BJ (cell line): ENCODE measurements around the gene COPS8. TPM values are rescaled to one million over a fixed set of nuclear protein-coding genes. Genes with fewer than 3 reads are reported as not detected.
A peak's percentile ranks its signal among the peaks of the same experiment; 100 is the strongest.

Experiments used
- CTCF ChIA-PET: fragments of 350-600 bp; formaldehyde crosslinking; extraction: SDS; loops from one replicate; lab custom pipeline; 2021; ENCODE audit warnings: antibody characterized with exemption, inconsistent platforms; lab: Yijun Ruan, JAX
- POLR2A ChIA-PET: fragments of 300-600 bp; sonication (Branson Sonifier 250); formaldehyde crosslinking; extraction: SDS; loops from one replicate; lab custom pipeline; 2021; ENCODE audit warnings: antibody characterized with exemption; lab: Charles Lee
- DNase-seq: peaks from one replicate; pipeline ENCODE4 v3.0.0-alpha.2; 2011; ENCODE audit warnings: low read depth
- H3K27me3 ChIP-seq: 2 replicates; pipeline ENCODE4 v1.6.0; 2011; ENCODE audit warnings: low read length; ENCODE audit not compliant: control insufficient read depth, insufficient read depth
- H3K36me3 ChIP-seq: 2 replicates; pipeline ENCODE4 v1.5.1; 2011; ENCODE audit warnings: low read length; ENCODE audit not compliant: control insufficient read depth, insufficient read depth
- H3K4me3 ChIP-seq: 2 replicates; pipeline ENCODE4 v1.5.1; 2011; ENCODE audit warnings: low read depth, mild to moderate bottlenecking, control low read depth, low read length
- polyA plus RNA-seq: library from polyadenylated mRNA; depleted of rRNA; stranded (reverse); fragments of >200 nt; gene quantifications from 2 replicates; pipeline ENCODE4 v1.2.3, GENCODE V29; 2011
- TF ChIP-seq, protein P1 (sequence below): IDR thresholded peaks from 2 replicates; pipeline ENCODE4 v1.5.1; 2011; ENCODE audit warnings: low read depth, mild to moderate bottlenecking, control low read depth, inconsistent platforms, low read length, moderate library complexity; ENCODE audit not compliant: insufficient read depth

Gene COPS8
- polyA plus RNA-seq, 1 experiment, result 55.8 TPM

DNA sequence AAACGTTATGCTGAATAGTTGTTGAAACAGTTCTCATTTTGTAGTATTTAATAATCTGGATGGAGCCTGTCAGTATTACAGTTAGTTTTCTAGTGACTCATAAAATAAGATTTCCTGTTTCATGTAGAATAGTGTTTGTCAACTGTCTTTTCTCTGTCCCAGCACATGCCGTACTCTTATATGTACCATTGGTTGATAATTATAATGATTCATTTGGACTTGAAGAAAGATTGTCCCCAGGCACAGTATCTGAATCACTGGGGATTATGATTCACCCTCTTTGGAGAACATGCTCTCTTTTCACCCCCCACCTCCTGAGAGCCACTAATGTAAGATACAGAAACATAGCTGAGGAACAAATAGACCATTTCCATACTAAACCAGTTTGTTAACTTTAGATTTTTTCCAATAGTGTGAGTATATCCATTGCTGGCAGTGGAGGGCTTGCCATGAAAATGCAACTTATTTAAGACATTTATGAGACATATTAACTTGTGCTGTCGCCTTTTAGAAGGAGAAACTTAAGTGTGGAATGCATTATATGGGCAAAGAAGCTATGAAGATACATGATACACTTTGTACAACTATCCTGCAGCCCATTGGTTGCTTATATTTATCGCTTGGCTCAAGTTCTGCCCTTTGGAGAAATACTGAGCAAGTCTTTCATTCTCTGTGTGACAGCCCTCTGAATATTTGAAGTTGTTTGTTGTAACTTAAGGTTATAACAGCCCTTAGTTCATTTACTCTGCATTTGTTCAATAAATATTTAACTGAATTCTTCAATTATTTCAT is 12.4 kb downstream of the COPS8 start:
- POLR2A ChIA-PET, result no interaction called here
- DNase-seq, result peak; percentile 81
- CTCF ChIA-PET, result interaction anchor here (1.4 to 3.9 kb wide), 3 partner anchors 19 to 475 kb away, joined by 4 to 16 read pairs (median 15); no protein-coding TSS in a partner anchor
- TF ChIP-seq, protein P1, sequence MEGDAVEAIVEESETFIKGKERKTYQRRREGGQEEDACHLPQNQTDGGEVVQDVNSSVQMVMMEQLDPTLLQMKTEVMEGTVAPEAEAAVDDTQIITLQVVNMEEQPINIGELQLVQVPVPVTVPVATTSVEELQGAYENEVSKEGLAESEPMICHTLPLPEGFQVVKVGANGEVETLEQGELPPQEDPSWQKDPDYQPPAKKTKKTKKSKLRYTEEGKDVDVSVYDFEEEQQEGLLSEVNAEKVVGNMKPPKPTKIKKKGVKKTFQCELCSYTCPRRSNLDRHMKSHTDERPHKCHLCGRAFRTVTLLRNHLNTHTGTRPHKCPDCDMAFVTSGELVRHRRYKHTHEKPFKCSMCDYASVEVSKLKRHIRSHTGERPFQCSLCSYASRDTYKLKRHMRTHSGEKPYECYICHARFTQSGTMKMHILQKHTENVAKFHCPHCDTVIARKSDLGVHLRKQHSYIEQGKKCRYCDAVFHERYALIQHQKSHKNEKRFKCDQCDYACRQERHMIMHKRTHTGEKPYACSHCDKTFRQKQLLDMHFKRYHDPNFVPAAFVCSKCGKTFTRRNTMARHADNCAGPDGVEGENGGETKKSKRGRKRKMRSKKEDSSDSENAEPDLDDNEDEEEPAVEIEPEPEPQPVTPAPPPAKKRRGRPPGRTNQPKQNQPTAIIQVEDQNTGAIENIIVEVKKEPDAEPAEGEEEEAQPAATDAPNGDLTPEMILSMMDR, result no peak
- Histone ChIP-seq H3K36me3 (peaks cover 2% of the 10 kb centered on the region; the same call in 1 of the 2 replicates), H3K27me3 (no peaks in the 10 kb centered on the region), H3K4me3 (no peak overlapping the region)

DNA sequence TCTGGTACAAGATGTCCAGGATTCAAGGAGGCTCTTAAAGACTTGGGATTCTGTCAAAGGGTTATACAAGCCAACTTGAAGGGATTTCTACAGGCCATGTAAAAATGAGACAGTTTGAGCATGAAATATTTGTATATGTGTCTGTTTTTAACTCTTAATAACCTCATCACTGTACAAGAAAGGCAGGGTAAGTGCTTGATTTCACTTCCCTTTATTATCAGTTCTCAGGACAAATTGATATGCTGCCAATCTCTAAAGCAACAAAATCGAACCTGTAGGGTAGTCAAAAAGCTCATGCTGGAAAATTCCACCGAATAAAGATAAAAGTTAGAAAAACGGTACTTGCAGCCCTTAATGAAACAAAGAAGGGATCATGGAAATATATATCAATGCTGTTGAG is 14.1 kb downstream of the COPS8 start:
- Histone ChIP-seq H3K36me3 (peaks cover 2% of the 10 kb centered on the region; the same call in 1 of the 2 replicates), H3K4me3 (no peak overlapping the region), H3K27me3 (no peaks in the 10 kb centered on the region)
- TF ChIP-seq, protein P1, result no peak
- no peak for DNase-seq
- ChIA-PET POLR2A (no interaction called here), CTCF (no interaction called here)

DNA sequence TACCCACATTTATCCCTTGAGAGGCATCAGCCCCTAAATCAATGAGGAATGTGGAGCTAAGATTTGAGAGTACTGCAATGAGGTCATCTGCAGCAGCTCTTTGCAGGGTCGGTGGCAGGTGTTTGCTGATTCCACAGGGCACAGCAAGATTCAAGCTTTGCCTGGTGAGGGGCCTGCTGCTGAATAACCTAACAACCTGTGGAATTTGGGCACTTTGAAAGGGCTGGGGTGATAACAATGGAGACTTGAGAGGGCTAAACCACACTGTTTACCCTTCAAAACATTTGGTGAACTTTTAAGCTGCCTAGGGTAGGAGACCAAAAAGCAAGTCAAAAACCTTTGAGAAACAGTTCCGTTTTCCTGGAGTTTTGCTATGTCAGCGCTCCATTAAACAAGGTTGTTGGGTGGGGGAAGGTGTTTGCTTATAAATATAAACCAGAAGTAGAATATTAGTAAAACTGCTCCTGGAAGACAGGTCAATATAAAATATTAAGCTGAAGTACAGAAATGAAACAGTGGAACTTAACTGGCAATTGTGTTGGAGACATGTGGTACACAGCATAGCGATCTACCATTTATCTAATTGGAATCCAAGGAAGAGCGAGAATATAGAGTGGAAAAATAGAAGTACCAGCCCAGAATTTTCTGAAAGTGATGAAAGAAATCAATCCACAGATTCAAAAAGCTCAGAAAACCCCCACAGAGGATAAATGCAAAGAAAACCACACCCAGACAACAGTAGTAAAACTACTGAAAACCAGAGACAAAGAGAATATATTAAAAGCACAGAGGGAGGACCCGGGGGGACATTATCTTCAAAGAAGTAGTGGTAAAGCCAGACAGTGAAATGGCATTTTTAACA is 15.7 kb downstream of the COPS8 start:
- DNase-seq, result no peak
- ChIA-PET CTCF (interaction anchor here (1.0 kb wide), 1 partner anchor 9 kb away, joined by 3 read pairs; no protein-coding TSS in a partner anchor), POLR2A (no interaction called here)
- peaks cover 2% of the 10 kb centered on the region; the same call in 1 of the 2 replicates for H3K36me3 ChIP-seq
- TF ChIP-seq, protein P1, result no peak
- H3K4me3 ChIP-seq, result no peak overlapping the region
- H3K27me3 ChIP-seq, result no peaks in the 10 kb centered on the region

DNA sequence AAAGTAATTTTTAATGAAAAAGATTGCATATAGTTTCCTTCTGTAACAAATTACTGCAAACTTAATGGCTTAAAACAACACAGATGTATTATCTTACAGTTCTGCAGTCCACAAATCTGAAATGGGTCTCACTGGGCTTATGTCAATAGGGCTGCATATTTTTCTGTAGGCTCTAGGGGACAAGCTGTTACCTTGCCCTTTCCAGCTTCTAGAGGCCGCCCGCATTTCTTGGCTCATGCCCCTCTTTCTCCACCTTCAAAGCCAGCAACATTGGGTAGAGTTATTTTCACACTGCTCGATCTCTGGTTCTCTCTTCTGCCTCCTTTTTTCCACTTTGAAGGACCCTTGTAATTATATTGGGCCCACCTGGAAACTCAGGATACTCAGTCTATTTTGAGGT is 16.7 kb downstream of the COPS8 start:
- Histone ChIP-seq H3K27me3 (no peaks in the 10 kb centered on the region), H3K36me3 (peaks cover 2% of the 10 kb centered on the region; the same call in 1 of the 2 replicates), H3K4me3 (no peak overlapping the region)
- CTCF ChIA-PET, result no interaction called here
- POLR2A ChIA-PET, result no interaction called here
- TF ChIP-seq, protein P1, result no peak
- DNase-seq, result no peak
